Hepatocyte (in vitro differentiated cells): ENCODE data around the gene SPATA32.

Source experiments
- EZH2 ChIP-seq: fragments of 200-600 bp; sonication (generic); IDR thresholded peaks from 2 replicates; pipeline ENCODE4 v1.6.1; 2016; ENCODE audit warnings: antibody characterized with exemption, mild to moderate bottlenecking, borderline replicate concordance
- TF ChIP-seq, protein P1 (sequence below): fragments of 200-600 bp; sonication (generic); IDR thresholded peaks from 2 replicates; pipeline ENCODE4 v1.5.1; 2016; ENCODE audit warnings: antibody characterized with exemption, mild to moderate bottlenecking; ENCODE audit not compliant: poor library complexity

DNA sequence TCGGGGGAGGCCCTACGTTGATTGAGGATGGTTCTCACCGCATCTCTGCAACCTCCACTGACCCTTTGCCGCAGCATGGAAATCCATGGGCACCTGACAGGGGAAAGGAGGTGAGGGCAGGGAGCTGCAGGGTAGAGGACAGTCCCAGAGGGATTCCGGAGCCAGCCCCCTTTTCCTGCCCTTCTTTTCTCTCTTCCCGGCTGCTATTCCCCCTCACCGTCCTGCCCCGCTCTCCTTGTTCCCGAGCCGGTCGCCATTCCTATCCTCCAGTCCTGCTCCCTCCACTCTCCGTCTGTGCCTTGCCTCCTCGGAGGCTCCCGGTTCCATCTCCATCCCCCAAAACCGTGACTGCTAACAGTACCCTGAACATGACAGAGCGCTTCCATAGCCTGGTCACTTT lies 4.8 kb downstream of the SPATA32 start:
- TF ChIP-seq, protein P1, sequence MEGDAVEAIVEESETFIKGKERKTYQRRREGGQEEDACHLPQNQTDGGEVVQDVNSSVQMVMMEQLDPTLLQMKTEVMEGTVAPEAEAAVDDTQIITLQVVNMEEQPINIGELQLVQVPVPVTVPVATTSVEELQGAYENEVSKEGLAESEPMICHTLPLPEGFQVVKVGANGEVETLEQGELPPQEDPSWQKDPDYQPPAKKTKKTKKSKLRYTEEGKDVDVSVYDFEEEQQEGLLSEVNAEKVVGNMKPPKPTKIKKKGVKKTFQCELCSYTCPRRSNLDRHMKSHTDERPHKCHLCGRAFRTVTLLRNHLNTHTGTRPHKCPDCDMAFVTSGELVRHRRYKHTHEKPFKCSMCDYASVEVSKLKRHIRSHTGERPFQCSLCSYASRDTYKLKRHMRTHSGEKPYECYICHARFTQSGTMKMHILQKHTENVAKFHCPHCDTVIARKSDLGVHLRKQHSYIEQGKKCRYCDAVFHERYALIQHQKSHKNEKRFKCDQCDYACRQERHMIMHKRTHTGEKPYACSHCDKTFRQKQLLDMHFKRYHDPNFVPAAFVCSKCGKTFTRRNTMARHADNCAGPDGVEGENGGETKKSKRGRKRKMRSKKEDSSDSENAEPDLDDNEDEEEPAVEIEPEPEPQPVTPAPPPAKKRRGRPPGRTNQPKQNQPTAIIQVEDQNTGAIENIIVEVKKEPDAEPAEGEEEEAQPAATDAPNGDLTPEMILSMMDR, result no peak
- no peak for TF ChIP-seq EZH2
